ENCODE results near the gene ATP6V0B.

DNA sequence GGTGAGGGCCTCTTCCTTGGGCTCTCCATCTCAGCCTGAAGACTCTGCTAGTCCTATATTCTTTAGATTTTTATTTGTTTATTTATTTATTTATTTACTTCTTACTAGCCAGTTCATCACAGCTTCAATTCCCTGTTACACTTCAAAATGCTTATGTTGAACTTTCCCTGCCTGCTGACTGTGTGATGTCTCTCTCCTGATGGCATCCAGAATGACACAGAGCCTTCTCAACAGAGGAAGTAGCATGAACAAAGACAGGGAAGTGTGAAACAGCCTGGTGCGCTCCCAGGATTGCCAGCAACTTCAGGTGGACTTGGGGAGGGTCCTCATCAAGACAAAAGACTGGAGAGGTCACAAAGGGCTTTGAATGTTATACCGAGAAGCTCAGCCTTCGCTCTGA, 32.3 kb upstream of the ATP6V0B start:
- TF ChIP-seq, protein P1, sequence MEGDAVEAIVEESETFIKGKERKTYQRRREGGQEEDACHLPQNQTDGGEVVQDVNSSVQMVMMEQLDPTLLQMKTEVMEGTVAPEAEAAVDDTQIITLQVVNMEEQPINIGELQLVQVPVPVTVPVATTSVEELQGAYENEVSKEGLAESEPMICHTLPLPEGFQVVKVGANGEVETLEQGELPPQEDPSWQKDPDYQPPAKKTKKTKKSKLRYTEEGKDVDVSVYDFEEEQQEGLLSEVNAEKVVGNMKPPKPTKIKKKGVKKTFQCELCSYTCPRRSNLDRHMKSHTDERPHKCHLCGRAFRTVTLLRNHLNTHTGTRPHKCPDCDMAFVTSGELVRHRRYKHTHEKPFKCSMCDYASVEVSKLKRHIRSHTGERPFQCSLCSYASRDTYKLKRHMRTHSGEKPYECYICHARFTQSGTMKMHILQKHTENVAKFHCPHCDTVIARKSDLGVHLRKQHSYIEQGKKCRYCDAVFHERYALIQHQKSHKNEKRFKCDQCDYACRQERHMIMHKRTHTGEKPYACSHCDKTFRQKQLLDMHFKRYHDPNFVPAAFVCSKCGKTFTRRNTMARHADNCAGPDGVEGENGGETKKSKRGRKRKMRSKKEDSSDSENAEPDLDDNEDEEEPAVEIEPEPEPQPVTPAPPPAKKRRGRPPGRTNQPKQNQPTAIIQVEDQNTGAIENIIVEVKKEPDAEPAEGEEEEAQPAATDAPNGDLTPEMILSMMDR (IDR thresholded peaks at IDR 0.05), result no peak
- TF ChIP-seq ZFX (IDR thresholded peaks at IDR 0.05; ENCODE audit: borderline replicate concordance), result no peak

Data from 22Rv1 (cell line).